HG03139 (cell line): Measurements from ENCODE around the gene BANK1.
A peak's percentile ranks its signal among the peaks of the same experiment; 100 is the strongest.

ENCODE experiments used
- ATAC-seq: cut with Tn5 transposase; IDR thresholded peaks from one replicate; pipeline ENCODE4 v1.9.1; 2021; ENCODE audit not compliant: unreplicated experiment

The BANK1 gene

DNA sequence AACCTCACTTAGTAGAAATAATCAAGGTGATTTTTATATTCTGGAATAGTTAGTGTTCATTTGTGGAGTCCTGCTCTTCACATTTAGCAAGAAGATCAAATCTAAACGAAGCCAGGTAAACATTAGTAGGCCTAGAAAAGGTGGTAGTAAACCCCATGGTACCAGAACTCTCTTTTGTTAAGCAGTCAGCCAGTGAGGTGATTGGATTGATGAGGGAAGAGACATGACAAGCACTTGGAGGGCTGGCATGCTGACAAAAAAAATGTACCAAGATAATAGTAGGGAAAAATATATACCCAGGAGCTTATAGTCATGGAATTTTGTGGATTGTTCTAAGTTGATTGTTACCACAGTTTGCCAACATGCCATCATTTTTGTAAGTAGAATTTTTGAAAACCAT is 163.8 kb downstream of the BANK1 start:
- ATAC-seq = no peak

GRCh38 chr4:101954975-101955678 is 164.6 kb downstream of the BANK1 start:
- ATAC-seq = no peak

DNA sequence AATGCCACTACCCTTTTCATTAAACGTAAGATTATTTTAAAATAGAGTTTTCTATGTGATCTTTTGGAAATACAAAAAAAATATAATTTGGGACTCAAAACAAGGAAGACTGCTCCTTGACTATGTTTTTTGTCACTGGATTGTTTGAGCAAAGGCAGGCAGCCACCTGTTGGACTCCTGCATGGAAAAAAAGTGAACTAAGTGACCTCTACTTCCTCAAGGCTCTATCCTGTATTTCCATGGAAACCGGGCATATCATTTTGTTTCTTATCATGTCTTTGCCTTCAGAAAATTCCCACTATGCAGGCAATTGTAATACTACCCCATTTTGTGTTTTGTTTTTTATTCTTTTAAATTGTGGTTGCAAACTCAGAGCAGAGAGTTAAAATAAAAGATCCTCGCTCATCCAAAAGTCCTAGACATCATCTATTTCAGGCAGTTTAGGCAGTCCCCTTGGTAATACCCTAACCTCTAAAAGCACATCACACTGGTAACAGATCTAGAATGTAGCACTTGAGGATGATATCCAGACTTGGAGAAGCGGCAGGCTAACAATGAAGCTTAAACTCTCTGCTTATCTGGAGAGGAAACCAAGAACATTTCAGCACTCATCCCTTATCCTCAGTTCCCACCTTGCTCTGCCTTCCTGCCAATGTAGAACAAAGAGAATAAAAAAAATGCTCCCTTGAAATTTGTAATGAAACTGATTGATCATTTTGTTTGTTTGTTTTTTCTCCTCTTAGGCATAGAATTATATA is 165.7 kb downstream of the BANK1 start:
- ATAC-seq = no peak

DNA sequence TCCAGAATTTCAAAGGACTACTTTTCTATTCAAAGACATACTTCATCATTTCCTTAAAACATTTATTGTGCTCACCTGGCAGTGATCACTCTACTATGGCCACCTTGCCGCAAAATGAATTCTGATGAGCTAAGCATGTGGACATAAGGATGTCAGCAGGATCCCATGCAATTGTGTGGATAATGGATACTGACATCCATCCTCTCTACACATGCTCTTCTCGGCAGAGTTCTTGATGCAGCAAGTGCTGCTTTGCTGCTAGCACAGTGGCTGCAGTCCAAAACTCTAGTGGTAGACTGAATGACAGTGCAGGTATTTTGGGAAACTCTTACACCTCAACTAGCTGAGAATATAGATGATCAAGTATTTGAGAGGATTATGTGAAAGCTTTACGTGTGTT is 168.0 kb downstream of the BANK1 start:
- ATAC-seq = no peak

DNA sequence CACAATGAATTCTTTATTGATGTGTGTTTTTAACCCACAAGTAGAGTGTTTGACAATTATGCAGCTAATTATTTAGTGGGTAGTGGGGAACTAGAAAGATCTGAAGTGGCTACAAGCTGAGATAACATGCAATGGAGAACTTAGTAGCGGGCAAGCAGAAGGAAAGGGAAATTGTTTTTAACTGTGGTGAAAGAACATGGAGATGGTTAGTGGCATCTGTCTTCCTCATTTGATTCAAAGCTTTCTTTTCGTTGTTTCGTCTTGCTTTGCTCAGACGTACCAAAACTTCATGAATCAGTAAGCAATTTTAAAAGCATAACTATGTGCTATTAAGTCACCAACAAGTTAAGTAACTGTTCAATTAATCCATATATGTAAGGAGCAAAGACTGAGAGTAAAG is 169.9 kb downstream of the BANK1 start:
- no peak for ATAC-seq

- ATAC-seq = no peak
Measured at GRCh38 chr4:101961144-101961543, 170.6 kb downstream of the BANK1 start.

GRCh38 chr4:101967697-101968346 is 177.3 kb downstream of the BANK1 start:
- no peak for ATAC-seq

DNA sequence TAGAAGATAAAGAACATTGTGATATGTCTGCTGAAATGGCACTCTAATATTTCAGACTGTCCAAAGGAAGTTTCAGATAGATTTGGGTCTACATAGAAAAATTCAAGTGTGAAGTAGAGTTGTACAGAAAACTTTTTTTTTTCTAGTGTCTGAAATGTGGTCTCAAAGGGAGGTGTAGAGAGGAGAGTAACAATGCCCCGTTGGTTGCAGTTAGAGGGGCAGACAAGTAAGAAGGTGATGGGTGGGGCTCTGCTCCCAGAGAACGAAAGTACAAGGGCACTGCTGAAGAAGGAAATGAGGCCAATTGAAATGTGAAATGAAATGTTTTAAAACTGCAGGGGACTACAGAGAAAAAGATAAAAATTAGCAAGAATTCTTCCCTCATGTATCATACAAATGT is 177.8 kb downstream of the BANK1 start:
- no peak for ATAC-seq

DNA sequence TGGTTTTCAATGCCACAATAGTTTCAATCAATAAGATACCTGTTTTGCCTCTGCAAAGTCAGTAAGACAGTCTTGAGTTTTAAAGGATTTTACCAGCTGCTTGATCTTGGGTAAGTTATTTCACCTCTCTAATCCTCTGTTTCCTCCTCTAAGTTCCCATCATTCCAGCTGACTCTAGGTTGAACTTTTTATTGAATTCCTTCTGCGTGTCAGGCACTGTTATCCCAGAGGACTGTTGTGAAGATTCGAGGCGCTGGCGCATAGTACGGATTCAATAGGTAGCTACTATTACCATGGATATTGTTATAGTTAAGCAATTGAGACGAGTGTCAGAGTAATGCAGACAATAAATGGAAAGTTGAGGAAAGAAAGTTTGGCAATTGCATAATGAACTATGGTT is 179.4 kb downstream of the BANK1 start:
- ATAC-seq = no peak

GRCh38 chr4:101970547-101971155 is 180.1 kb downstream of the BANK1 start:
- ATAC-seq = no peak

GRCh38 chr4:101972791-101973190 is 182.3 kb downstream of the BANK1 start:
- ATAC-seq = peak; percentile 68

DNA sequence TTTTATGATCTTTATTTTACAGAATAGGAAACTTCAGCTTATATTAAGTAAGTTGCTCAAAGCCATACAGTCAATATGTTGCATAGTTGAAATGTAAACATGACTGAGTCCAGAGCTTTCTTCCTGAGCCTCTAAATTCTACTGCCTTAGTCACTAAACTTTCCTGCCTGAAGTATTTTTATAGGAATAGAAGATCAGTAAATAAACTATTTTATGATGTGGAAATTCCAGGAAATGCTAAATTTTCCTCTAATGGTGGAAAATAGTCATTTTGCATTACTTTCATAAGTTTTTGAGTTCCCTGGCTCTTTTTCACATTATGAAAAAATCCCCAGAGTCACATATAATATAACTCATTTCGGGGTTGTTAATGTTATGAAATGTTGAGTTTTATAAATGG is 182.8 kb downstream of the BANK1 start:
- no peak for ATAC-seq

- no peak for ATAC-seq
Measured at GRCh38 chr4:101977076-101977475, 186.5 kb downstream of the BANK1 start.

DNA sequence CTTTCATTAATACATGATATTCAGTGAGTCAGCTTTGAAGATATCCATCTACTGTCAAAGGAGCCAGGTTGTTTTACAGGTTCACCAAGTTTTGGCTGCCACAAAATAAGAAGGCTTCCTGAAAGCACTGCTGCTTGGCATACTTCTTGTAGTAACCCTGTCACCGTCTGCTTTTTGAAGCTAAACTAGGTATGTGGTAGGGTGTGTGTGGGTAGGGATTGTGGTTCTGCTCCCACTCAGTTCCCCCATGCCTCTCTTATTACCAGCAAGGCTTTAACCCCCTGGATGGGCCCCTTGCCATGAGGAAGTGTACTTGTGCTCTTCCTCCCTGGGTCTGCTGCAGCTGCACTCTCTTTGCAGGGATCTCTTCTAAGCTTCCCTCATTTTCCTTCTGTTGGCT is 191.2 kb downstream of the BANK1 start:
- ATAC-seq = no peak

GRCh38 chr4:101983835-101984234 is 193.3 kb downstream of the BANK1 start:
- ATAC-seq = no peak

DNA sequence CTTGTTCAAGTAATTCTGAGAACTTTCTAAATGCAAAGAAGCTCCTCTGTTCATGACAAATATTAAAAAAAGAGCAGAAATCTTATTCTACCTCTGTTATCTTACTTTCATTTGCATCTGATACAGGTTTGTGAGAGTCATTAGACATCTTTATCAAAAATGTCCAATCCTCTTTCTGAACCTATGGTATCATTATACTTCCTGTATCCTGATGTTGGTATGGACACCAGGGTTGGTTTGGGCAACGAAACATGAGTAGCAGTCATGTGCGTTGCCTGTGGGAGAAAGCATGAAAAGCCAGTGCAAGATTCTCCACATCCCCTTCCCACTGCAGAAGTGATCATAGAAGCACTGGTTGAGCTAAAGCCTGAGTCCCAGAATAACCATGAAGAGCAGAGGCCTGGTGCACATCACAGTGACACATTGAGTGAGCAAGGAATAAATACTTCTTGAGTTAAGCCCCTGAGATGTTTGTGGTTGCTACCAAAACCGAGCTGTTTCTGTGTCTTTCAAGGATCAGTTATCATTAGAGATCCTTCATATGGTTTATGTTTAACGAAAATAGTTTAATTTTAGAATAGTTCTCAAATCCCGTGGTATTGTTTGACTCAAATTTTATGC is 197.2 kb downstream of the BANK1 start:
- ATAC-seq = peak; percentile 93

- no peak for ATAC-seq
Measured at GRCh38 chr4:101989551-101989950, 199.0 kb downstream of the BANK1 start.

DNA sequence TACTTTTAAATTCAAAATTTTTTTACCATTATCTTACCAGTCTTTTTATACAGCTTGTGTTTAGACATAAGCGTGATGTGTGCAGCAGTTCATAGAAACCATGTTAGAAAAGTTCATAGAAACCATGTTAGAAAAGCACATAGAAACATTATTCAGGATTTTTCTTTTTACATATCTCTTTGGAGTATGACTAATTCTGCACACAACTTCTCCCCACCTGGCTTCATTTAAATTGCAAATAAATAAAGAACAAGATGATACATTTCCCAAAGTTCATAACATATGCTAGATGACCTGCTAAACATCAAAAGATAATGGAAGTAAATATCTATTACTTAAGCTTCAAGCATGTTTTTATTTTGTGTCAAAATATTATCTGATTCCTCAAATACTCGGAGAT is 201.9 kb downstream of the BANK1 start:
- ATAC-seq = no peak

DNA sequence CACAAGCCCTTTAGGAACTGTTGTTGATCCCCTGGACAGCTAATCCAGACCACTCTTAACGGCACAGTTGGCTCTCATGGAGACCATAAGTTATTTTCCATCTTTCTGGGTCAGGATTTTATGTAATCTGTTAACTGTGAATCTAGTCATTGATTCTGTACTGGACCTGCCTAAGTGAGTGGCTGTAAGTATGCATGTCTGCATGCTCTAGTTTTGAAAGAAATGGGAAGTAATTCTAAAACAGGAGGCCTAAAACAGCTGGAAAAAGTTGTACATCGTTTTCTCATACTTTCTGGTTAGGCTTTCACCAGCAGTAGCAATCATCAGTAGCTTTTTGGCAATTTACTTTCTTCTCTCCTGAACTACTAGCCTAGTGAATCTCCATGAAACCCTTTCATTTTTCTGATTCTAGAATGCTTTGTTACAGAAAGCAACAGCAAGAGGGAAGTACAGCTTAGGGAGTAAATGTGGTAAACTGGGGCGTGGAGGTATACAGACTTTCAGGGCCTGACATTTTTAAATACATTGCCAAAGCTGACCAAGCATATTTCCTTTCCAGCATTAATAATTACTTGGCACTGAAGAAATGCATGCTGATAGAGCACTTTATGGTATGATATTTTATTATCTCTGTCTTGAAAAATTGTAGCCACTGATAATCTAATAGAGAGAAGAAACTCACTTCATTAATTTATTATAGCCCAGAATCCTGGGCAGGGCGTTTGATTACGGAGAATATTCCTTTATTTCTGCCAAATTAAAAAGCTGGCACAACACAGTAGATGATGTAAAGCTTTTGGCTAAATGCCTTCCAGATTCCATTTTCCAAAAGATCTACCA is 202.7 kb downstream of the BANK1 start:
- no peak for ATAC-seq
